Activated CD8-positive, alpha-beta memory T cell treated with anti-CD3 and anti-CD28 coated beads for 1 hour (primary cell): ENCODE results near the gene PLA2G15.

ENCODE experiments used
- DNase-seq, 2 donors: peaks; one replicate each; pipeline ENCODE4 v3.0.0-alpha.2; 2020; ENCODE audit warnings: low read depth in 1 of 2; ENCODE audit errors: extremely low read depth in 1 of 2

The PLA2G15 gene

GRCh38 chr16:68249371-68249770 is 4.2 kb downstream of the PLA2G15 start:
- DNase-seq: no peak

DNA sequence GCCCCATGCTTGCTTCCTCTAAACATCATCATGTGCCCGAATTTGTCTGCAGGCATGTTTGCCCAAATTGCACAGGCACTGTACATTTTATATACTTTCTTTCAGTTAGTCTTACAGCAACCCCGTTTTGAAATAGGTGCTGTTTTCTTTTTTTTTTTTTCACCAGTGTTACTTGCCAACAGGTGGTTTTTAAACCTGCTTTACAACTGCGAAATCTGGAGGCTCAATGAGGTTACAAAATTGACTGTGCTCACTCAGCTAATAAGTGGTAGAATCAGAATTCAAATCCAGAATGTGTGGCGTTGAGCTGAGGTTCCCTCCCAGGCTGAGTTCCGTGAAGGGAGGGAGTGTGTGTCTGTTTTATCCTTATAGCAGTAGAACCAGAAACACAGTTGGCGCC is 5.8 kb downstream of the PLA2G15 start:
- DNase-seq: no peak

GRCh38 chr16:68251832-68252231 is 6.7 kb downstream of the PLA2G15 start:
- no peak for DNase-seq

DNA sequence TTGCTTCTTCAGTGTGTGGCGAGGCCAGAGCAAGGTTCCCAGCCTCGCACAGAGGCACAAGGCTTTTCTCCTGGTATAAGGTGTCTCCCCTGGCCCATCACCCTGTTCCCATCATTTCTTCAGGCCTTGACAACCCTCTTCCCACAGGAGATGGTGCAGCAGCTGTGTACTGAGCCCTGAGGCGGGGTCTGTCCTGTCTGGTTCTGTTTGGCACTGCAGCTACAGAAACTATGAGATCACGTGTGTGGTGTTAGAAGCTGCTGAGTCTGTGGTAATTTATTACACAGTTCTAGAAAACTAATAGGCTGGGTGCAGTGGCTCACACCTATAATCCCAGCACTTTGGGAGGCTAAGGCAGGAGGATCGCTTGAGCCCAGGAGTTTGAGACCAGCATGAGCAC is 7.2 kb downstream of the PLA2G15 start:
- no peak for DNase-seq

DNA sequence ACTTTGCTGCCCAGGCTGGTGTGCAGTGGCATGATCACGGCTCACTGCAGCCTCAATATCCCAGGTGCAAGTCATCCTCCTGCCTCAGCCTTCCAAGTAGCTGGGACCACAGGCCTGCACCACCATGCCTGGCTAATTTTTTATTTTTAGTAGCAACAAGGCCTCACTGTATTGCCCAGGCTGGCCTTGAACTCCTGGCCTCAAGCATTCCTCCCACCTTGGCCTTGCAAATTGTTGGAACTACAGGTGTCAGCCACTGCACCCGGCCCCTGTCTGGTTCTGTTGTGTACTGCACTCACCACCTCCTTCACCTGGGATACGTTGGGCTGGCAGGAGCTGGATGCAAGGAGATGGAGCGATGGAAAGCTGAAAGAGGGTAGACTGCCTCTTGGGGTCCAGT is 8.5 kb downstream of the PLA2G15 start:
- no peak for DNase-seq

- no peak for DNase-seq
These were observed 10.5 kb downstream of the PLA2G15 start for GRCh38 chr16:68255712-68256111.

DNA sequence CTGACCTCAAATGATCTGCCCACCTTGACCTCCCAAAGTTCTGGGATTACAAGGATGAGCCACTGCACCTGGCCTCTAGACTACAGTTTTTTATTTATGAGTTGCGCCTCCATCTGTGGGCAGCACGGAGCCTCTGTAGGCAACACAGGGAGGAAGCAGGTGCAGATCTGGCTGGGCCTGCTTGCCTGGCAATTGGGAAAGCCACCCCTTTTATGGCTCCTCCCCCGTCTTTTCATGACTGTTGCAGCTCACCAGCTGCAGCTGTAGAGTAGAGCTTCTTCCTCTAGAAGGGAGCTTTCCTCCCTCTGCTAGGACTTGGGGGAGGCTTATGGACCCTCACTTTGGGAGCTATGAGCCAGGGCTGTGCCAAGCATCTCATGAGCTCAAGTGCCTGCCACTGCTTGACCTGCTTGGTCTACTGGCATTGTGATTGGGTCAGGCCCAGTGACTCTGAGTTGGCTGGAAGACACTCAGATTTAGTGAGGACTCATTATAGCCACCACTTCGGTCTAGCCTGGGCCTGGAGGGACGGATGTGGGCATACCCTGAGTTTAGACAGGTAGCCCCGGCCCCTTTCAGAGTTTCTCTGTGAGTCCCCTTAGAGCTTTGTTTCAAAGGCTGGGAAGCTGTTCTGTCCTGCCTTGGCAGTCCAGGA is 12.2 kb downstream of the PLA2G15 start:
- no peak for DNase-seq

GRCh38 chr16:68257906-68258800 is 13.0 kb downstream of the PLA2G15 start:
- DNase-seq: no peak

DNA sequence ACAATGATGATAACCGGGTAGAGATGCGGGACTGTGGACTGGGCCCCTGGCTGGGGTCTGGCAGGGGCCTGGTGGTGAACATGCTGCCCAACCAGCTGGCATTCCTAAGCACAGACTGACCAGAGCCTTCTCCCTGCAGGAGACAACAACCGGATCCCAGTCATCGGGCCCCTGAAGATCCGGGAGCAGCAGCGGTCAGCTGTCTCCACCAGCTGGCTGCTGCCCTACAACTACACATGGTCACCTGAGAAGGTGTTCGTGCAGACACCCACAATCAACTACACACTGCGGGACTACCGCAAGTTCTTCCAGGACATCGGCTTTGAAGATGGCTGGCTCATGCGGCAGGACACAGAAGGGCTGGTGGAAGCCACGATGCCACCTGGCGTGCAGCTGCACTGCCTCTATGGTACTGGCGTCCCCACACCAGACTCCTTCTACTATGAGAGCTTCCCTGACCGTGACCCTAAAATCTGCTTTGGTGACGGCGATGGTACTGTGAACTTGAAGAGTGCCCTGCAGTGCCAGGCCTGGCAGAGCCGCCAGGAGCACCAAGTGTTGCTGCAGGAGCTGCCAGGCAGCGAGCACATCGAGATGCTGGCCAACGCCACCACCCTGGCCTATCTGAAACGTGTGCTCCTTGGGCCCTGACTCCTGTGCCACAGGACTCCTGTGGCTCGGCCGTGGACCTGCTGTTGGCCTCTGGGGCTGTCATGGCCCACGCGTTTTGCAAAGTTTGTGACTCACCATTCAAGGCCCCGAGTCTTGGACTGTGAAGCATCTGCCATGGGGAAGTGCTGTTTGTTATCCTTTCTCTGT is 14.0 kb downstream of the PLA2G15 start:
- DNase-seq: no peak

DNA sequence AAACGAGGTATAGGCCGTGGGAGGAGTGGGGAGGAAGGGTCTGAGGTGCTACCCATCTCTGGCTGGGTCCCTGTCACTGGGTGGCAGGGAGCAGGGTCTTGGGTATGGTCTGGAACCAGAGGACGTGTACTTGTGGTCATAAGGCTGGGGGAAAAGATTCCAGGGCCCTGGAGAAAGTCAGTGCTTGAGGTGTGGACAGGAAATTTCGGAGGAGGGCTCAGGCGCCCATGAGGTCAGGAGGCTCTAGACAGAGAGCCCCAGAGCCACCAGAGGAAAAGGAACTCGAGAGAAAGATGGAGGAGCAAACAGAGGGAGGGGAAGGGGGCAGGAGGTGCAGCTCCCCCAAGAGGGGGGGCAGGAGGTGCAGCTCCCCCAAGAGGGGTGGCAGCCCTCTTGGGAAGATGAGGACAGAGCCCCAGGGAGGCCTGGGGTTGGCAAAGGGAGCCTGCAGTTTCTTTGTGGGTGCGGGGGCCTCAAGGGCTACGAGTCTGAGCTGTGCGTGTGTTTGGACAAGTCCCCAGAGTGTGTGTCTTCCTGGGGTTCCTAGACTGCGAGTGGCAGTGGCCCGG is 18.5 kb downstream of the PLA2G15 start:
- no peak for DNase-seq

DNA sequence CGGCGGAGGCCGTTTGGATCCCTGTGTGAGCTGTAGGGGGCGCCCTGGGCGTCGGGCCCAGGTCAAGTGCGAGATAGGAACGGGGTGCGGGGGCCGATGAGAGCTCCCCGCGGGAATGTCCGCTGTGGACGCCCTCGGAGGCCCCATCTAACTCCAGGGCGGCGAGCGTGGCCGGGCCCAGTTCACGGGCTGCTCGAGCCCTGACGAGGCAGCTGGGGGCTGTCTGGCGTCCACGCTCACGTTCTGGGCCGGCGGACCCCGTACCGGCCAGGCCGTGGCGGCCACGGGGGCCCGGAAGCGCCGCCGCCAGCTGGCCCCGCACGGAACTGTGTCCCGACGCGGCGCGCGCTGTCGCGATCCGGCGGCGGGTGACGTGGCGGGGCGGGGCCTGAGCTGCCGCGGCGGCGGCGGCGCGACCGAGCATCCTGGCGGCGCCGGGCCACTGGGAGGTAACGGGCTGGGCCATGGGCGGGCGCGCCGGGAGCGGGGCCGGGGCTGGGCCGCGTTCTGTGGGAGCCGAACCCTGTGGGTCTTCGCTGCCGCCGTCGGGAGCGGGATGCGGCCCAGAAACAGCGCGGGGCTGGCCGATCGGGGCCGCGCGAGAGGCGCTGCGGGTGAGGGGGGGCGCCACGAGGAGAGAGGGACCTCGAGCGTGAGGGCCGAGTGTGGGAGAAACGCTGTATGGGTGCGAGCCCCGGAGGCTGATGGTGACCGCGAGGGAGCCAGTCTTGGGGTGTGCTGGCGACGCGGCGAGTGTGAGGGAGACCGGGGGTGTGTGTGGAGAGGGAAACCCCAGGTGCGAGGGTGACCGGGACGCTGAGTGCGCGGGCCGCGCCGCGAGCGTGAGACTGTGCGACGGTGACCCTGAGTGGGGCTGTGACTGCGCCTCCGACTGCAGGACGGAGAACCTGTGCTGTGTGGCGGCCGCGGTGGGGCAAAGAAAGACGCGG is 19.2 kb downstream of the PLA2G15 start, which contains the start of gene SLC7A6:
TSS of gene SLC7A6 (plus strand) at position 399 of the 950 bp plus-strand sequence. CDS start 10,201 bp downstream, outside the sequence.
- DNase-seq: peak in 1 of 2 donors; percentile 74

- DNase-seq: no peak
These were observed 20.1 kb downstream of the PLA2G15 start for GRCh38 chr16:68265078-68265920.

DNA sequence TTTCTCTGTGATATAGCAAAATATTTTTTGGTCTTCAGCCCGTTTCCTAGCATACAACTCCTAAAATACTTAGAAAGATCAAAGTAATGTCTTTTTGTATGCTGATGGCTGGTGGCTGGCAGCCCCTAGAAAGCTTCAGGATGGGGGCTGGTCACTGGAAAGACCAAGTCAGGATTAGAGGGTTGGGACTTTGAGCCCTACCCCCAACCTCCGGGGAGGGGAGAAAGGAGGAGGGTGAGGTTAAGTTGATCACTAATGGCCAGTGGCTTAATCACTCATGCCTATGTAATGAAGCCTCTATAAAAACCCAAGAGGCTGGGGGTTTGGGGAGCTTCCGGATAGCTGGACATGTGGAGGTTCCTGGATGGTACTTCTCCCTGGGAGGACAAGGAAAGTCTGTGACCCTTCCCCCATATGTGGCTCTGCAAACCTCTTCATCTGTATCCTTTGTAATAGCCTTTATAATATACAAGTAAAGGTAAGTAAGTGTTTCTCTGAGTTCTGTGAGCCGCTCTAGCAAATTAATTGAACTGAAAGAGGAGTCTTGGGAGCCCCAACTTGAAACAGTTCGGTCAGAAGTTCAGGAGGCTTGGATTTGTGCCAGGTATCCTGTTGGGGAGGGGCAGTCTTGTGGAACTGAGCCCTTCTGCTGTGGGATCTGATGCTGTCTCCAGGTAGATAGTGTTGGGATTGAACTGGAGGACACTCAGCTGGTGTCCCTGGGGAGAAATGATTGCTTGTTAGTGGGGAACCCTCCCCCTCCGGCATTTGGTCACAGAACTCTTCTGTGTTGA is 22.6 kb downstream of the PLA2G15 start:
- DNase-seq: no peak

- no peak for DNase-seq
These were observed 24.6 kb downstream of the PLA2G15 start for GRCh38 chr16:68269793-68270192.

DNA sequence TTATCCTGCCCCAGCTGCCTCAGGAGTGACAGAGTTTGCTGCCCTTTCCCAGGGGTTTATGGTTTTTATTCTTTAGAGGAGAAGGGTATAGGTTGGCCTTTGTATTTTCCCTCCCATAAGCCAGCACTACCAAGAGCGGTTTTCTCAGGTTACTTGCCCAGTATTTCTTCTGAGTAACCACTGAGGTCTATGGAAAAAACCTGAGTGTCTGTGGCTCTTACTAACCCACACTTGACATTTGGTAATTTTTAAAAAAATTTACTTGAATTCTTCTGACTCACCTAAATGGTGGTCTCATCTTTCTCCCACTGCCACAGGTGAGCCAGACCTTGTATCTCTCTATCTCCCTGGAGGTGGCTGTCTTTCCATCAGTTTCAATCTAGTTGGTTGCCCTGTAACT is 25.2 kb downstream of the PLA2G15 start:
- no peak for DNase-seq

GRCh38 chr16:68272507-68273209 is 27.5 kb downstream of the PLA2G15 start:
- peak in 1 of 2 donors; percentile 39 for DNase-seq

- no peak for DNase-seq
These were observed 28.3 kb downstream of the PLA2G15 start for GRCh38 chr16:68273459-68273858.
